22Rv1 (cell line): ENCODE data around the gene FRMPD2.

Source experiments
- ZFX ChIP-seq: fragments of 450-650 bp; IDR thresholded peaks from 2 replicates; pipeline ENCODE4 v1.6.1; 2017; ENCODE audit warnings: antibody characterized with exemption, borderline replicate concordance
- TF ChIP-seq, protein P1 (sequence below): fragments of 450-650 bp; IDR thresholded peaks from 2 replicates; pipeline ENCODE4 v1.5.1; 2017; ENCODE audit warnings: mild to moderate bottlenecking

DNA sequence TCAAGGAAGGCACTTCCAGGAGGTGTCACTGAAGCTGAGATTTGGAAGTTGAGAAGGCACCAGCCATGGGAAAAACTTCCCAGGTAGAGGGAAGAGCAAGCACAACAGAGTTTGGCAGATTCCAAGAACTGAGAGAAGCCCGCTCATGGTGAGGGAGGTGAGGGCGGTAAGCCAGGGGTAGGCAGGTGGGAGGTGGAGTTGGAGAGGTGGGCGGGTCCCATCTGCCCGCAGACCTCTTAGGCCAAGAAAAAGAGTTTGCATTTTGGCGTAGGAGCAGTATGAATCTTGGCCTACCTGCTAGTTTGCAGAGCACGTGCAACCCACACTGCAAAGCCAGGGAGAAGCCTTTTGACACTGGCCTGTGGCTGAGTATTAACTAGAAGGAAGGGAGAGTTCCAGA, 18.8 kb downstream of the FRMPD2 start:
- TF ChIP-seq, protein P1, sequence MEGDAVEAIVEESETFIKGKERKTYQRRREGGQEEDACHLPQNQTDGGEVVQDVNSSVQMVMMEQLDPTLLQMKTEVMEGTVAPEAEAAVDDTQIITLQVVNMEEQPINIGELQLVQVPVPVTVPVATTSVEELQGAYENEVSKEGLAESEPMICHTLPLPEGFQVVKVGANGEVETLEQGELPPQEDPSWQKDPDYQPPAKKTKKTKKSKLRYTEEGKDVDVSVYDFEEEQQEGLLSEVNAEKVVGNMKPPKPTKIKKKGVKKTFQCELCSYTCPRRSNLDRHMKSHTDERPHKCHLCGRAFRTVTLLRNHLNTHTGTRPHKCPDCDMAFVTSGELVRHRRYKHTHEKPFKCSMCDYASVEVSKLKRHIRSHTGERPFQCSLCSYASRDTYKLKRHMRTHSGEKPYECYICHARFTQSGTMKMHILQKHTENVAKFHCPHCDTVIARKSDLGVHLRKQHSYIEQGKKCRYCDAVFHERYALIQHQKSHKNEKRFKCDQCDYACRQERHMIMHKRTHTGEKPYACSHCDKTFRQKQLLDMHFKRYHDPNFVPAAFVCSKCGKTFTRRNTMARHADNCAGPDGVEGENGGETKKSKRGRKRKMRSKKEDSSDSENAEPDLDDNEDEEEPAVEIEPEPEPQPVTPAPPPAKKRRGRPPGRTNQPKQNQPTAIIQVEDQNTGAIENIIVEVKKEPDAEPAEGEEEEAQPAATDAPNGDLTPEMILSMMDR = no peak
- TF ChIP-seq ZFX = no peak
